DMS153 (cell line): ENCODE results near the gene HTR3E.
"Not testable (repeated sequence)": the region's sequence is repeated elsewhere in the genome, so short reads cannot be mapped to it uniquely, and the experiment has no call there.

Source experiments
- DNase-seq: peaks from one replicate; lab custom pipeline; 2025; lab: John Stamatoyannopoulos, UW

Gene HTR3E

GRCh38 chr3:184110316-184110725 is 13.5 kb downstream of the HTR3E start:
- DNase-seq, result no peak

DNA sequence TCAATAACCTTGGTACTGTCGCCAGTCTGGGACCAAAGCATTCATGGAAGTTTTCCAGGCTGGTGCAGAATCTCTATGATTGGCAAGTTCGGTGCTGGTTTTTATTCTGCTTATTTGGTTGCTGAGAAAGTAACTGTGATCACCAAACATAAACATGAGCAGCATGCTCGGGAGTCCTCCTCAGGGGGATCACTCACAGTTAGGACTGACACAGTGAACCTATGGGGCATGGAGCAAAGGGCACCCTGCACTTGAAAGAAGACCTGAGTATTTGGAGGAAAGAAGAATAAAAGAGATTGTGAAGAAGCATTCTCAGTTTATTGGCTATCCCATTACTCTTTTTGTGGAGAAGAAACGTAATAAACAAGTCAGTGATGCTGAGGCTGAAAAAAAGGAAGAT is 19.2 kb downstream of the HTR3E start:
- DNase-seq, result no peak

DNA sequence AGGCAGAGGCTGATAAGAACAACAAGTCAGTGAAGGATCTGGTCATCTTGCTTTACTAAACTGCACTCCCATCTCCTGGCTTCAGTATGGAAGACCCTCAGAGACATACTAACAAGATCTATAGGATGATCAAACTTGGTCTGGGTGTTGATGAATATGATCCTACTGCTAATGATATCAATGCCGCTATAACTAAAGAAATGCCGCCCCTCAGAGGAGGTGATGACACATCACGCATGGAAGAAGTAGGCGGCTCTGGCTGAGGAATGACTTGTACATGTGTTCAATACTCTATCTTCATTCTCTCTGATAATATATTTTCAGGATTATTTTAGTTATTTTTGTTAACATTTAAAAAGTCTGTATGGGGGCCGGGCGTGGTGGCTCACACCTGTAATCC is 20.8 kb downstream of the HTR3E start:
- no peak for DNase-seq

DNA sequence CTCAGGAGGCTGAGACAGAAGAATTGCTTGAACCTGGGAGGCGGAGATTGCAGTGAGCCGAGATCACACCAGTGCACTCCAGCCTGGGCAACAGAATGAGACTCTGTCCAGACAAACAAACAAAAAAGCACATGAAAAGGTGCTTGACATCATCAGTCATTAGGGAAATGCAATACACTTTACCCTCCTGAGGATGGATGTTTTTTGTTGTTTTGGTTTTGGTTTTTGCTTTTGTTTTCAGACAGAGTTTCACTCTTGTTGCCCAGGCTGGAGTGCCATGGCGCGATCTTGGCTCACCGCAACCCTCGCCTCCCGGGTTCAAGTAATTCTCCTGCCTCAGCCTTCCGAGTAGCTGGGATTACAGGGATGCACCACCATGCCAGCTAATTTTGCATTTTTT is 24.2 kb downstream of the HTR3E start:
- not testable (repeated sequence) for DNase-seq

GRCh38 chr3:184126006-184126405 is 29.1 kb downstream of the HTR3E start:
- DNase-seq, result no peak

GRCh38 chr3:184129012-184129411 is 32.1 kb downstream of the HTR3E start:
- DNase-seq, result peak; percentile 6

DNA sequence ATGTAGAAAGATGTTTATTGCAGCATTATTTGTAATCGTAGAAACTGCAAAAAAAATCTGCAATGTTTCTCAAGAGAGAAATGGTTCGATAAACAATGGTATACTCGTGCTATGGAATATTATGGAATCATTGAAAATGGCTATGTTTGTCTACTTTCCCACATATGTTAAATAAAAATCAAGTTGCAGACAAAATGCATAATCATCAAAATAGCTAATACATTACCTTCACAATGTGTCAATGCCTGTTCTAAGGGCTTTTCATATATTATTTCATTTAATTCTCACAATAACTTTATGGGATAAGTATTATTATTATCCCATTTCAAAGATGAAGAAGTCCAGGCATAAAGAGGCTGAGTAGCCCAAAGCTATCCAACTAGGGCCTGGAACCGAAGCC is 36.1 kb downstream of the HTR3E start:
- DNase-seq, result no peak

- peak; percentile 65 for DNase-seq
Observed at GRCh38 chr3:184133840-184134745, 37.2 kb downstream of the HTR3E start.

DNA sequence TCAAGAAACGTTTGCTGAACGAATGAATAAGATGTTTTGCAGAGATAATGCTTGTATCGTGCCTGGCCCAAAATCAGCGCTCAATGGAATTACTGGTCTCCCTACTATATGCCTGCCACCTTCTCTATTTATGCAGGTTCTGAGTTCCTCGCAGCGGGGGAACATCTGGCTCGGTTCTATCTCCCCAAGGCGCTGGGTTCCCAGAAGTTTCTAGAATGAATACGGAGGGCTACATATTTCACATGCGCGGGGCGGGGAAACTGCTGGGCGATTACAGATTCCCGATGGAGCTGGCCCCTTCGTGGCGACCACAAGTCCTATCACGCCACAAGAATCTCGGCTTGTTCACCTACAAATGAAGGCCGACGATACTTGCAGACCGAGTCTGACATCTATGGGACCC is 37.9 kb downstream of the HTR3E start:
- DNase-seq, result no peak

- DNase-seq, result peak; percentile 92
Observed at GRCh38 chr3:184135149-184135910, 38.5 kb downstream of the HTR3E start, which contains the start of gene EIF2B5. TSS of gene EIF2B5 (plus strand) at chr3:184135358. CDS start at chr3:184135386, 28 bp downstream.

DNA sequence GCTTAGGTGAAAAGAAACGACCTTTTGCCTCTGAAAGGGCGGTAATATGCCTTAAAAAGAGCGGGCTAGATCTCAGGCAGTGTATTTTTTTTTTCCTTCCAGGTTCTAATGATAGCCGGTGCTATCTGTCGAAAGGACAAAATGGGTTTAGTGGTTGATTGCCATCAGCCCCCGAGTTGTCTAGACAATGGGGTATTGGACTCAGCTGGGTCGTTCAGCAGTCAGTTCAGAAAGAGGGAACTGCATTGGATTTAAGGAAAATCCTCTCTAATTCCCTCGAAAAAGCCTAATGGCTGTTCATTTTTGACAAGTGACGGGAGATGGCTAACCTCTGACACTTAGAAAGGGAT is 39.0 kb downstream of the HTR3E start:
- no peak for DNase-seq

- DNase-seq, result no peak
Observed at GRCh38 chr3:184140436-184140835, 43.6 kb downstream of the HTR3E start.

GRCh38 chr3:184142199-184142598 is 45.3 kb downstream of the HTR3E start:
- DNase-seq, result no peak

DNA sequence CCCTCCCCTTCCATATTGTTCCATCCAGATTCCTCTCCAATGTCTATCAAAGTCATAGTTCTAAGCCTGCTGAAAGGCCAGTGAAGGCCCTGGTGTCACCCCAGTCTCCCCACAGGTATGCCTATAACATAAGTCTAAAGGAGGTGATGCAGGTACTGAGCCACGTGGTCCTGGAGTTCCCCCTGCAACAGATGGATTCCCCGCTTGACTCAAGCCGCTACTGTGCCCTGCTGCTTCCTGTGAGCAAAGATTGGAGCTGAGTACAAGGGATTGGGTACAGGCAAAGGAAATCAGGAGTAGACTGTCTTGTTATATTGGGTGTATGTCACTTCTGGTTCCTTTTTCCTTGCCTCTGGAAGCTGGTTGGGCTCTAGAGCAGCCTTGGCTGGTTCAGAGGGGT is 46.5 kb downstream of the HTR3E start:
- no peak for DNase-seq

- no peak for DNase-seq
Observed at GRCh38 chr3:184144505-184144904, 47.6 kb downstream of the HTR3E start.

- peak; percentile 56 for DNase-seq
Observed at GRCh38 chr3:184145111-184145524, 48.3 kb downstream of the HTR3E start.

- DNase-seq, result no peak
Observed at GRCh38 chr3:184145751-184146270, 48.9 kb downstream of the HTR3E start.

DNA sequence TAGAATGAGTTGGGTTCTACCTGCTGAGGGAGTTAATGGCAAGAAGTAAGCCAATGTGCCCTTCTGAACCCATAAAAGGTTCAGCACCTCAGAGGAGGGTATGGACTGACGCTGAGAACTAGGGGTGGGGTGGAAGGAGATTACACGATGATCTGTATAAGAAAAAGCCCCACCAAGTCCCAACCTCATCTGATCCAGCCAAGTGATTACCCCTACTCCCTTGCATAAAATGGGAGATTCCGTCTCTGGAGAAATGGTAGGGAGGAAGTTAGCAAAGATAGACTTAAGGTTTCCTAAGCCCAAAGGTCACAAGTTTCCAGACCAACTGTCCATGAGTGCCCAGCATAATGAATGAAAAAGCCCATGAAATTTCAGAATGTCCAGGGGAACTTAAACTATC is 51.2 kb downstream of the HTR3E start:
- DNase-seq, result no peak

DNA sequence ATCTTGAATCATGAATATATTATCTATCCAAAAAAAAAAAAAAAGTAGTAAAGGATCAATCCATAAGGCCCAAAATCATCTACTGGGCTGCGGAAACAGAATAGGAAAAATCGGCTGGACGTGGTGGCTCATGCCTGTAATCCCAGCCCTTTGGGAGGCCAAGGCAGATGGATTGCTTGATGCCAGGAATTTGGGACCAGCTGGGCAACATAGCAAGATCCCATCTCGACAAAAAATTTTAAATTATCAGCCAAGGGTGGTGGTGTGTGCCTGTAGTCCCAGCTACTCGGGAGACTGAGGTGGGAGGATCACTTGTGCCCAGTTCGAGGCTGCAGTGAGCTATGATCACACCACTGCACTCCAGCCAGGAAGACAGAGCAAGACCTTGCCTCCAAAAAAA is 52.3 kb downstream of the HTR3E start:
- no peak for DNase-seq

GRCh38 chr3:184149770-184150169 is 52.9 kb downstream of the HTR3E start:
- DNase-seq, result not testable (repeated sequence)

DNA sequence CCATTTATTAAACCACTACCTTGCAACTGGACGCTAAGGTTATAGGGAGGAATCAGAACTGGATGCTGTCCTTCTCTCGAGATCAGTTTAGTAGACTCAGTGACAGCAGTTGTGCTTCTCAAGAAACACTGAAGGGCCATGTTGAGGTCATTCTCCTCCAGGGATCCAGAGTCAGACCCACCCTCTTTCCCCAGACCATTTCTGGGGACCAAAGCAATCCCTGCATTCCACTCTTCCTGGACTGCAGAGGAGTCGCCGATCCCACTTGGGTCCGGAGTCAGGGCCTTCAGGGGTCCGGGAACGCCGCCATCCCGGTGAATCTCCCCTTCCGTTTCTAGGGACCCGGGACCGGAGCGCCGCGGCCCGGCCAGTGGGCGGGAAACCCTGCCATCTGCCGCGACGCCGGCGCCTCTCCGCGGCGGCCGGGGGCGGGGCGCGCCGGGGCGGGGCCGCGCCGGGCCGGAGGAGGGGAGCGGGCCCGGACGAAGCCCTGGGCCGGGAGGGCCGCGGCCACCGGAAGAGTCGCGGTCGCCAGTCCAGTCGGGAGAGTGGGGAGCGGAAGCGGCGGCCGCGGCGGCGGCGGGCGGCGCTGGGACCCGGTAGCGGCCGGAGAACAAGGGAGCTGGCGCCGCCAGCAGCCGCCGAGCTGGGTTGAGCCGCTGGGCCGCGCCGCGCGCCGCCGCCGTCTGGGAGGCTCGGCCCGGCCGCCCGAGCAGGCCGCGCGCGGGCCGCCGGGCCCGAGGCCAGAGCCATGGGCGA is 58.2 kb downstream of the HTR3E start, which contains the start of gene DVL3:
TSS of gene DVL3 (plus strand) at position 493 of the 759 bp plus-strand sequence. CDS start at position 752, 259 bp downstream.
- peak; percentile 46 for DNase-seq
